CD4-positive, alpha-beta T cell treated with Interleukin-6 at 100 ng/mL for 8 hours (primary cell): ENCODE measurements around the gene GYS1.
A peak's percentile ranks its signal among the peaks of the same experiment; 100 is the strongest.

Source experiments
- DNase-seq: peaks from one replicate; pipeline ENCODE4 v3.0.0-alpha.2; 2020; ENCODE audit warnings: mixed read lengths, low spot score

Gene GYS1

DNA sequence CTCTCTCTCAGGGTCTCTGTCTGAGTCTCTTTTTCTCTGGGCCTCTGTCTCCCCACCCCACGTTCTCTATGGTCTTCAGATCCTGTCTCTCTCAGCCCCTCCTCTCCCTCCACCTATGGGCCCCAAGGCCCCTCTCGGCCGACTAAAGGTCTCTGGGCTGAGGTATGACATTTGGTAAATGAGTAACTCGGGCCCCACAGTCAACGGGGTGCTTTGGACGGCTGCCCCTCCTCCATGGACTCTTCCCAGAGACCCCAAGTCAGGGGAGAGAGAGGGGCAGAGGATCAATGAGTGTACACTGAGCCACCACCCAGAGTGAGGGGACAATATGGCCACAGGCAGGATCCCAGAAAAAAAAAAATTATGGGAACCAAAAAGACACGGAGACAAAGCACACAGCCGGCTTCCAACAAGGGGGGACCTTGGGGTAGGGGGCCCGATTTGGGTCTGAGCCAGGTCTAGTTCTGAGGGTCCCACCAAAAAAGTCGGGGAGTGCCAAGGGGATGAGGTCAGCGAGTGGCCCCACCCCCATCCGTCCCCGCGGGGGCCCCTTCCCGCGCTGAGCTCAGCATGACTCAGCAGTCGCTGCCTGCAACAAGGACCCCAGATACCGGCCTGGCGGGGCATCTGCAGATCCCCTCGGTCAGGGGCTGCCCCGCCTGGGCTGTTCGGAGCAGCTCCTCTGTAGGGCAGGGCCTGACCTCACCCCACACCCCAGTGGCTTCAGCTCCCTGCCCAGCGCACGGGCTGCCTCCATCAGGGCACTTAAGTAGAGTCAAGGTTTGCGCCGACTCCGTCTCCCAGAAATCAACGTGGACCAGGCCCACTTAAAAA is 29.5 kb downstream of the GYS1 start:
- DNase-seq, result peak; percentile 46

- no peak for DNase-seq
Observed at GRCh38 chr19:48962849-48963165, 30.3 kb downstream of the GYS1 start.

DNA sequence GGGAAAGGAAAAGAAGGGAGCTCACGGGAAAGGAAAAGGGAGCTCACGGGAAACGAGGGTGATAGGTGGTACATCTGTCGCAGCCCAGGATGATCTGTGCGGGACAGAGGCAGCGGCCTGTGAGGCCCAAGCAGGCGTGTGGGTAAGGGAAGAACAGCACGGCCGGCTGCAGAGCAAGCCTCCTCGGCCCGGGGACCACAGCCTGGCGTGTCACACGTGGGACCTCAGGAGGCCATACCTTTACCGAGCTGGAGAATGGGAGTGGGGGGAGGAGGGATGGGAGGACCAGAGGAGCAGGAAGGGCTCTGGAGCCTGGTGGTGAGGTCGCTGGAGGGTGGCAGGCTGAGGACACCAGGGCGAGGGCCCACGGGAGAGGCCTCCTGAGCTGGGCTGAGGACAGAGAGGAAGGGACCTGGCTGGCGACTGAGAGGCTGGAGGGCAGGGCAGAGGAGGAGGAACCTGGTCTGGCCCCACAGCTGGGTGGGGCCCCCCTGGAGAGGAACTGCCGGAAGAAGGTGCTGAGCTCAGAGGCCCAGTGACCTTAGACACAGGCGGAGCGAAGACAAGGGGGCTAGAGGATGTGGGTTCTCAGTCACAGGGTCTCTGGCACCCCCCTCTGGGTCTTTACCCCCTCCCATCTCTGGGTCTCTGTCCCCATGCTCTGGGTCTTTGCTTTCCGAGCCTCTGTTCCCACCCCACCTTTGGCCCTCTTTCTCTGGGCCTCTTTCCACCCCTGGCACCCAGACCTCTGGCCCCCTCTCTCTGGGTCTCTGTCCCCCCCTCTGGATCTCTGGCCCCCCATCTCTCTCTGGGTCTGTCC is 30.9 kb downstream of the GYS1 start:
- peak; percentile 28 for DNase-seq

- DNase-seq, result no peak
Observed at GRCh38 chr19:48961673-48962028, 31.5 kb downstream of the GYS1 start.

DNA sequence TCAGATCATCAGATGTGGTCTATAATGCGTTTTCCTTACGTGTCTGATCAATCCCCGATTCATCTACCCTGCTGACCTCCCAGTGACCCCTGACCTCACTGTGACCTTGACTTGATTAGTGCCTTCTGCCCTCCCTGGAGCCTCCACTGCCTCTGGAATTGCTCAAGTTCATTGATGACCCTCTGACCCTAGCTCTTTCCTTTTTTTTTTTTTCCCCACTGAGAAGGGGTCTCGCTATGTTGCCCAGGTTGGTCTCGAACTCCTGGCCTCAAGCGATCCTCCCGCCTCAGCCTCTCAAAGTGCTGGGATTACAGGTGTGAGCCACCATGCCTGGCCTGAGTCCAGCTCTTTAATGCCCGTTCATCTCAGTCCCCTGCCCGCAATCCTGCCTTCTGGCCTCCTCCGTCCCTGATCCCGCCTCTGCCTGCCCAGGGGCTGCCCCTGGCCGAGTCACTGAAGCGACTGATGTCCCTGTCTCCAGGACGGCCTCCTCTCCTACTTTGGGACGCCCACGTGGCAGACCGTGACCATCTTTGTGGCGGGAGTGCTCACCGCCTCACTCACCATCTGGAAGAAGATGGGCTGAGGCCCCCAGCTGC is 32.0 kb downstream of the GYS1 start:
- DNase-seq, result no peak

DNA sequence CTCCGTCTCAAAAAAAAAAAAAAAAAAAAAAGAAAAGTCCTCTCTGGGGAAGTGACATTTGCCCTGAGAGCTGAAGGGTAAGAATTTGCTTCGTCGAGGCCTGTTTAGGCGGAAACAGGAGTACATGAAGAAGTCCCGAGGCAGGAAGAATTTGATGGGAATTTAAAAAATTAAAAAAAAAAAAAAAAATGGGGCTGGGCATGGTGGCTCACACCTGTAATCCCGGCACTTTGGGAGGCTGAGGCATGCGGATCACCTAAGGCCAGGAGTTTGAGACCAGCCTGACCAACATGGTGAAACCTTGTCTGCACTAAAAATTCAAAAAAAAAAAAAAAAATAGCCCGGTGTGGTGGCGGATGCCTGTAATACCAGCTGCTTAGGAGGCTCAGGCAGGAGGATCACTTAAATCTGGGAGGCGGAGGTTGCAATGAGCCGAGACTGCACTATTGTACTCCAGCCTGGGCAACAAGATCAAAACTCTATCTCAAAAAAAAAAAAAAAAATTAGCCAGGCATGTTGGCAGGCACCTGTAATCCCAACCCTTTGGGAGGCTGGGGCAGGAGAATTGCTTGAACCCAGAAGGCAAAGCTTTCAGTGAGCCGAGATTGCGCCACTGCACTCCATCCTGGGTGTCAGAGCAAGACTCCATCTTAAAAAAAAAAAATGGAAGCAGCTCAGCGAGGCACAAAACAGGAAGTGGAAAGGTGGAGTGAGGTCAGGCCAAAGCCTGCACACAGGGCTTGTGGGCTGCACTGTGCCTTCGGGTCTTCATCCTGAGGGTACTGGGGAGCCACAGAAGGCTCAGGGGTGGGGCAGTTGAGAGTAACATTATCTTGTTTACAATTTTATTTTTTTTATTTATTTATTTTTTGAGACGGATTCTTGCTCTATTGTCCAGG is 33.5 kb downstream of the GYS1 start:
- no peak for DNase-seq

- DNase-seq, result no peak
Observed at GRCh38 chr19:48958006-48958405, 35.1 kb downstream of the GYS1 start.

DNA sequence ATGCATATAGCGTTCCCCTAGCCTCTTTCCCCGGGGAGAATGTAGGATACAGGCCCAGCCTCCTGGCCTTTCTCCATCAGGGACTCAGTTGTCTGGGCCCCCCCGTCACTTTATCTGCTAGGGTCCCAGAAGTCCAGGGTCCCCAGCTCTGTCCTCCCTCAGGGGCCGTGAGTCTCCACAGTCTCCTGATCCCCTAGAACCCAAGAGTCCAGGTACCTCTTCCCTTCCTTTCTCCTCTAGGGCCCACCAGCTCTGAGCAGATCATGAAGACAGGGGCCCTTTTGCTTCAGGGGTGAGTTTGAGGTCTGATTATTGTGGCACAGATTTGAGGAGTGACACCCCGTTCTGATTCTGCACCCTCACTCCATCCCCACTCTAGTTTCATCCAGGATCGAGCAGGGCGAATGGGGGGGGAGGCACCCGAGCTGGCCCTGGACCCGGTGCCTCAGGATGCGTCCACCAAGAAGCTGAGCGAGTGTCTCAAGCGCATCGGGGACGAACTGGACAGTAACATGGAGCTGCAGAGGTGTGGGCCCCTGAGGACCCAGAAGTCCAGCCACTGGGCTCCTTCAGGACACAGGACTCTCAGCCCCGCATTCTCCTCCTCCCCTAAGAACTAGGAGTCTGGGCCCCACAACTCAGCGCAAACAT is 37.7 kb downstream of the GYS1 start:
- DNase-seq, result no peak

DNA sequence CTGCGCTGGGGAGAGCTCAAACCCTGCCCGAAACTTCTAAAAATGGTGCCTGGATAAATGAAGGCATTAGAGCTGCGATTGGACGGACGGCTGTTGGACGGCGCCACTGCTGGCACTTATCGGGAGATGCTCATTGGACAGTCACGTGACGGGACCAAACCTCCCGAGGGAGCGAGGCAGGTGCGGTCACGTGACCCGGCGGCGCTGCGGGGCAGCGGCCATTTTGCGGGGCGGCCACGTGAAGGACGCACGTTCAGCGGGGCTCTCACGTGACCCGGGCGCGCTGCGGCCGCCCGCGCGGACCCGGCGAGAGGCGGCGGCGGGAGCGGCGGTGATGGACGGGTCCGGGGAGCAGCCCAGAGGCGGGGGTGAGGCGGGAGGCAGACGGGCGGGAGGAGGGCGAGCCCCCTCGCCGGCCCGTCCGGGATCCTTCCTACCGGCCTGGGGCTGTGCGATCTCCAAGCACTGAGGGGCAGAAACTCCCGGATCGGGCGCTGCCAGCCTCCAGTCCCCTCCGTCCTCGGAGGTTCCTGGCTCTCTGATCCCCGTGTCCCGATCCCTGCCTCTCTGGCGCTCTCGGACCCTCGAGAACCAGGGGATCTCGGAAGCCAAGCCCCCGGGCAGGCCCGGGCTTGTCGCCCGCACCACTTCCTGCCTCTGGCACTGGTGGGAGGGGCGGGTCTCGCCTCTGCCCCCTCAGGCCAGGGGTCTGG is 38.4 kb downstream of the GYS1 start, which contains the start of gene BAX:
BAX (plus strand) TSS at position 281 of the 713 bp plus-strand sequence; CDS start at position 335, 54 bp downstream.
- peak; percentile 88 for DNase-seq

- DNase-seq, result no peak
Observed at GRCh38 chr19:48953990-48954594, 39.0 kb downstream of the GYS1 start.

- no peak for DNase-seq
Observed at GRCh38 chr19:48953141-48953540, 40.0 kb downstream of the GYS1 start.

DNA sequence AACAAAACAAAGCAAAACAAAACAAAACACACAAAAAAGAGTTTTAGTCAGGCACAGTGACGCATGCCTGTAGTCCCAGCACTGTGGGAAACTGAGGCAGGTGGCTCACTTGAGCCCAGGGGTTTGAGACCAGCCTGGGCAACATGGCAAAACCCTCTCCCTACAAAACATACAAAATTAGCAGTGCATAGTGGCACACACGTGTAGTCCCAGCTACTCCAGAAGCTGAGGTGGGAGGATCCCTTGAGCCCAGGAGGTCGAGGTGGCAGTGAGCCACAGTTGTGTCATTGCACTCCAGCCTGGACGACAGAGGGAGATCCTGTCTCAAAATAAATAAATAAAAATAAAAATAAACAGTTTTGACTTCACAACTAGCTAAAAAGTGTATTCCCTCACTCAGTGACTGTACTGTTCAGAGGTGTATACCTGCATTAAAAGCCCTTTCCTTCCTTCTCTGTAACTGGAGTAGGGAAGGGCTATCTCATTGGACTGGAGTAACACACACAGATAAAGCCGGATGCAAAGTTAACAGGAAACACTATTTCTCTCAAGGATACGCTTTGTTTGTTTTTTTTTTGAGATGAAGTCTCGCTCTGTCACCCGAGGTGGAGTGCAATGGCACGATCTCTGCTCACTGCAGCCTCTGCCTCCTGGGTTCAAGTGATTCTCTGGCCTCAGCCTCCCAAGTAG is 42.1 kb downstream of the GYS1 start:
- DNase-seq, result no peak

DNA sequence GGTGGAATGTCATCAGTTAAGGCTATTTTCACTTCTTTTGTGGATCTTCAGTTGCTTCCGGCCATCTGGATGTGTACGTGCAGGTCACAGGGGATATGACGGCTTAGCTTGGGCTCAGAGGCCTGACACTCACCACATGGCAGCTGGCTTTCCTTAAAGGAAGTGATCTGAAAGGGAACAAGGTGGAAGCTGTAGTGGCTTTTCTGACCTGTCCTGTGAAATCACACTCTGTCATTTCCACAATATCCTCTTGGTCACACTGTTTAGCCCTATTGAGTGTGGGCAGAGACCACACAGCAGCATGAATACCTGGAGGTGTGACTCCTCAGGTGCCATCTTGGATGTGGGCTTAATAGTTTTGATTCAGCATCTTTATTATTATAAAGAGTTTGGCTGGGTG is 43.0 kb downstream of the GYS1 start:
- no peak for DNase-seq

DNA sequence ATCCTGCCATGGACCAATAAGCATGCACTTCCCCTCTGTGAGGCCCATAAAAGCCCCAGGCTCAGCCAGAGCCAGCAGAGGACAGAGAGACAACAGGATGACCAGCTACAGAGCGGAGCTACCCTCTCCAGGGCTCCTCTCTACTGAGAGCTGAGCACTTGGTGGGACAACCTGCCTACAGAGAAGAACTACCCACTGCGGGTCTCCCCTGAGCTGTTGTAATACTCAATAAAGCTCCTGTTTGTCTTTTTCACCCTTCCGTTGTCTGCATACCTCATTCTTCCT is 45.9 kb downstream of the GYS1 start:
- no peak for DNase-seq

GRCh38 chr19:48946463-48947257 is 46.4 kb downstream of the GYS1 start:
- DNase-seq, result no peak

DNA sequence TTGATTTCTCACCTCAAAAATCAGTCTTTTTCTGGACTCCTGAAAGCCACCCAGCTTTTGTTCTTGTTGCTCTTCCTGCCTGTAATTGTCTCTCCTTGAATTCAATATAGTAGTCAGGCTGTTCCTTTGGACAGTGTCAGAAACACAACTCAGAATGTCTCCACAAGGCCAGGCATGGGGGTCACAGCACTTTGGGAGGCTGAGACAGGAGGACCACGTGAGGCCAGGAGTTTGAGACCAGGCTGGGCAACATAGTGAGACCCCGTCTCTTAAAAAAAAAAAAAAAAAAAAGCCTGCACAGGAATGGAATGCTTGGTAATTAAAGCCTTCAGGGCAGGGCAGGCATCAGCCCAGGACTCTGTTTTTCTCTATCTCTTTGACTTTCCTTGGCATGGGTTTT is 47.3 kb downstream of the GYS1 start:
- DNase-seq, result no peak

GRCh38 chr19:48945415-48945814 is 47.7 kb downstream of the GYS1 start:
- no peak for DNase-seq

GRCh38 chr19:48943081-48943480 is 50.0 kb downstream of the GYS1 start:
- DNase-seq, result no peak

- DNase-seq, result no peak
Observed at GRCh38 chr19:48940902-48941301, 52.2 kb downstream of the GYS1 start.
